ACHN (cell line): Measurements from ENCODE around the gene CELSR3.

ENCODE experiments used
- DNase-seq: peaks from one replicate; pipeline ENCODE4 v3.0.0-alpha.2; 2015
- in situ Hi-C: cut with HindIII; loops from 2 replicates; pipeline ENCODE4 v1.10.0; 2017; ENCODE audit warnings: low sequenced_read_pairs, low pct_ligation_motif_present, low pct_unique_long_range_greater_than_20kb

The CELSR3 gene

DNA sequence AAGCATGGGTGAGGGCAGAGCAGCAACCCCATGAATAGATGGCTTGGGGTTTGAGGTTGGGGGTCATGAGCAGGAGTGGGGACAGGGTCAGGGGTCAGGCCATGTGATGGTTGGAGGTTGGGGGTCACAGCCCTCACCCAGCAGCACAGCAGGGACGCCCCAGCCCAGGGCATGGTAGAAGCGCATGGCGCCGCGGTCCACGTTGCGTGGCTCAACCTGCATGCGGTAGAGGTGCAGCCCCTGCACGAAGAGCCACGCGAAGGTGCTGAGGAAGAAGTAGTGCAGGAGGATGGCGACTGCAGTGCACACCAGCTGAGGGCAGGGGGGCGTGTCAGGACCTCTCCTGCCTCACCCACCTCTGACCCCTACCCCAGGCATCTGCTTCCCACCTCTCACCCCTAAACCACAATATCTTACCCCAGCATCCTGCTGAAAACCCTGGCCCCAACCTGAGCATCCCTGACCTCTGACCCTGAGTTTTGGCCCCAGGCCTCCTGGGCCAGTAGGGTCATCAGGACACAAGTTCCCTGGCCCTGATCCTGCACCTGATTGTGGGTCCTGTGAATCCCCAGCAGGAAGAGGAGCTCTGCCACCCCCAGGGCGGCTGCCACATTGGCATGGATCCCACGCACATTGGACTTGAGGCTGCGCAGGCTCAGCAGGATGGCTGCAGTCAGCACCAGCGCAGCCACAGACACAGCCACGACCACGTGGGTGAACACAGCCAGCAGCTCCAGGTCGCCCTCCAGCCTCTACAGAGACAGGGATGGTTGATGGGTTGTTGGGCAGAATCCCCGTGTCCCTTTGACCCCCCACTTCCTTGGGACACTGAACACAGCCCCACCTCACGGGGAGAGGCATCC lies 17.6 kb downstream of the CELSR3 start:
- no peak for DNase-seq

DNA sequence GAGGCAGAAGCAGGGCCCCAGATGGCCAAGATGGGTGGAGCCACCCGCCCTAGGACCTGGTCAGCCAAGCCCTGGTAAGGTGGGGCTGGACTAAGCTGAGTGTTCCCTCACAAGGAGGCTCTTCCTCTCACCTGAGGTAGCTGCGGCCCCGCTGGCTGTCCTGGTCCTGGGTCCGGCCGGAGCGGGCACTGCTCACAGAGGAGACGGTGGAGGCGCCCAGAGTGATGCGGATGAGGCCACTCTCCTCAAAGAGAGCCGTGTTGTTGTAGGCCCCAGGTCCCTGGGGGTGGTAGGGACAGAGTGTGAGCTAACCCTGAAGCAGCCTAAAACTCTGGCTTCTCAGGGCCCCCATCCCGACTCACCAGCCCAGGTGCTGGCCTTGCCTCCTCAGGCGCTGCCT lies 20.1 kb downstream of the CELSR3 start:
- in situ Hi-C loops, result no loop called here
- DNase-seq, result no peak

More for the DNA sequence above, 17.6 kb downstream of the CELSR3 start:
- in situ Hi-C loops, result no loop called here

DNA sequence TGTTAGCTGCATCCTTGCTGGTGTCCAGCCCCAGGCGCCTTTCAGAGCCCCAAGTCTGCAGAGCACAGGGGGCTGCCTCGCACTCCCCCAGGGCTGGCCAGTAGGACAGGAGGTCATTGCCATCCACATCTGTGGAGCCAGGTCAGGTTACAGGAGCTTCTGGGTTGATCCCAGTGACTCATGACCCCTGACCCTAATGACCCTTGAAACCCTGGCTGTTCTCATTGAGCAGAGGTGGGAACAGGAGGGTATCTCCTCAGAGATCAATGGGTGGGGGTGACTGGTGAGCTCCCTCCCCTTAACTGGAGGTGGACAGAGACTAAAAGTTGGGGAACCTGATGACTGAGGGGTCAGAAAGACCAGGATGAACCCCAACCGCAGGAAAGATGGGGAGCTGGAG lies 21.3 kb downstream of the CELSR3 start:
- no peak for DNase-seq
- in situ Hi-C loops, result no loop called here

DNA sequence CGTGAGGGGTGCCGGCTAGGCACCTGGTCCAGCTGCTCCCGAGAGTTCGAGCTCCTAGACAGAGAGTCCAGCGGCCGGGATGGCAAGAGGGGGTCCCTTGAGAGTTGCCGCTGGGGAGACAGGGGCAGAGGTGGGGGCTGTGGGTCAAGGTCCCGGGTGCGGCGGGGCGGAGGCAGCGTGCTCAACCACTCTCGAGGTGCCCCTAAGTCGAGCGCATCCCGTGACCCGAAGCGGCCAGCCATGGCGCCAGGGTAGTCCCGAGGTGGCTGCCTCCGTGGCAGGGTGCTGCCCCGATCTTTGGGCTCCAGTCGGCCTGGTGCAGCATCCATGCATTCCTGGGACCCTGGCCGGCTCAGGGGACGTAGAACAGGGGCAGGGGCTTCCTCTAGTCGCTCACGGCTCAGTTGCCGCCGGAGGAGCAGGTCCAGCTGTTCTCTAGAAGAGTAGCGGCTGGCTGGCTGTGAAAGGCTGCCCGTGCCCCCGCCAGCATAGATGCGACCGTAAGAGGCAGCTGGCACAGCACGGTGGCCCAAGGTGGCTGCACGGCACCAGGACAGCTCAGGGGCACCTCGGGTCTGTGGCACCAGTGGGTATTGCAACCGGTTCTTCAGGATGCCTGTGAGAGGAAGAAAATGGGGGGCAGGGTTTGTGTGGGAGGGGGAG lies 22.6 kb downstream of the CELSR3 start:
- in situ Hi-C loops, result no loop called here
- no peak for DNase-seq

DNA sequence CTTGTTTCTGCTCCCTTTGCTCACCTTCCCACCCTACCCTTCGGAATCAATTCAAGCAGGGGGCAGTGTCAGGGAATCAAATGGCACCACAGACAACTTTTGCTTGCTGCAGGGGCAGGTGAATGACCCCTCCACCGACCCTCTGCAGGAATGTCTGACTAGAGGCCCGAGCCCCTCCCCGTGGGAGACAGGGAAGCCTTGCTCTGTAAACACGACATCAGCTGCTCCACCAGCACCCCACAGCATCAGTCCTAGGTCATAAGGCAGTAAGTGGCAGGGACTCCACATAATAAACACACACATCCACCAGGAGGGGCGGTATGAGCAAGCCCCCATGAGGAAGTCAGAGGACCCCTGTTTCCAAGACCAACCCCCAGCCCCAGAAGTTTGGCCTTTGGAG lies 25.4 kb downstream of the CELSR3 start:
- DNase-seq, result no peak
- in situ Hi-C loops, result no loop called here

DNA sequence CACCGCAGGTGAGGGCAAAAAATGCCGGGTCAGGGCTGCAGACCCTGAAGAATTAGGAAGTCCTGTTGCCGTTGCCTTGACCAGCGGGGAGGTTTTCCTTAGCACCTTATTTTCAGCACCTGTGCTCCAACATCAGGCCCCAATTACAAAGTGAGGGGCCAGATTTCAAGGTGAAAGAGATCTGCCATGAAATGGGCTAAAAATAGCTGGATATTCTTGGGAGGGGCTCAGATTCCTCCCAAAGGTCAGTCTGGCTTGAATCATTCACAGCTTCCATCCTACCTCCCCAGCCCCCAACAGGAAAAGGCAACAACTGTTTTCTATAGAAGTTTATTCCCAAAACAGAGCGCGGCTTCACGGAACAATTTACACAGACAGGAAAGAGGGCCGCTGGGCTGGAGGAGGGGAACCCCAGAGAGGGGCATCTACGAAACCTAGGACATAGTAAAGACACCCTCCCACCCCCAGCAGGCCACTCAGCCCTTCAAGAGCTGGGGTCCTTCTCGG lies 26.5 kb downstream of the CELSR3 start:
- no peak for DNase-seq
- in situ Hi-C loops, result no loop called here

DNA sequence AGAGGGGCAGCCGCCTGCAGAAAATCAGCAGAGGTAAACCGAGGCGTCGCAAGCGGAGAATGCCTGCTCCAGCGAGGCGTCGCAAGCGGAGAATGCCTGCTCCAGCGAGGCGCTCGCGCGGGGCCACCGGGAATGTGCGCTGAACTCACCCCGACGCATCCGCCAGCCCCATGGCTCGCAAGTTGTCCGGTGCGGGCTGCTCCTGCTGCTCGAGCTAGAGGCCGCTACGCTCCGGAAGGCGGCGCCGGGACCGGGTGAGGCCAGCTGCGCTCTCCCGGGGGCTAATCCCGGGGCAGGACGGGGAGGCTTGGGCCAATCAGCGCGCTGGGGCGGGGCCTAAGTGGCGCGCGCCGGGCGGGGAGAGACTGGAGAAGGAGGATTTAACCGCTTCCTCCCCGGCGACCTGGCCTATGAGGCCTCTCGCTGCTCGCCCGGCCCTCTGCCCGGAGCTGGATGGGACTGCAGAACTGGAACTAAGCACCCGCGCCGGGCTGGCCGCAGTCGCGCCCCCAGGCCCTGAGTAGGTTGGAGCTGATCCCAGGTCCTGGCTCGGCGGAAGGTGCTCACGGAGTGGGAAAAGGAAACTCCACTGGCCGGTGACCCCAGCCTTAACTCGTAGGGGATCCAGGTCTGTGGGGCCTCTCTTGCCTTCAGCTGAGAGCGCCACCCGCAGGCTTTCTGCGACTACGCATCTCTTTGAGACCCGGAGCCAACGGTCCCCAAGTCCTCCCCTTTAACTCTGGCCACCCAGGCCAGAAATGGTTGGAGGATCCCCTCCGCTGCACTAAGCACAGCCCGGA lies 27.3 kb downstream of the CELSR3 start, which contains the start of gene SLC26A6:
Gene SLC26A6 (minus strand): TSS at position 240 of the 800 bp plus-strand sequence. CDS start 68 bp downstream, at position 172.
- DNase-seq, result peak; percentile 93
- in situ Hi-C loops, result no loop called here

DNA sequence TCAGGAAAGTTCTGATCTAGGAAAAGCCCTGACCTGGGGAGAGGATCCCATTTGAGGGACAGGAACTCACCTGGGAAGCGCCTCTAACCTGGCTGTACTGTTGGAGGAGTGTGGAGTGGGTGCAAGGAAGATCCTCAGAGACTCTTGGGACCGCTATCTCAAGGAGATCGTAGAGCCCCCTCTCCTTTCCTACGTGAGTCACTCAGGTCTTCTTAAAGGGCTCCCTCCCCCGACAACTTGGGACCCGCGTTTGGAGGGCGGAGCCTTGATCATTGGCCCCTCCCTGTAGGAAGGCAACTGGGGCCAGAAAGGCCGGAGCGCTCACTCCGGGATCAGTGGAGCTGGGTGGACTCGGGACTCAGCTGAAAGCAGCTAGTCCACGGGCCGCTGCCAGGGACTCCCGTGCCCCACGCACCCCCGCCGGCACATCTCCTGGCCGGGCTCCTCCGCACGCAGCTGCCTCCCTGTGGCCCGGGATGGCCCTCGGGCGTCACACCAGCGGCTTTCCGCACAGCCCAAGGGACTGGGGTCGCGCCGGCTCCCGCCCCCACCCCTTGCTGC lies 27.9 kb downstream of the CELSR3 start:
- peak; percentile 47 for DNase-seq
- in situ Hi-C loops, result no loop called here

DNA sequence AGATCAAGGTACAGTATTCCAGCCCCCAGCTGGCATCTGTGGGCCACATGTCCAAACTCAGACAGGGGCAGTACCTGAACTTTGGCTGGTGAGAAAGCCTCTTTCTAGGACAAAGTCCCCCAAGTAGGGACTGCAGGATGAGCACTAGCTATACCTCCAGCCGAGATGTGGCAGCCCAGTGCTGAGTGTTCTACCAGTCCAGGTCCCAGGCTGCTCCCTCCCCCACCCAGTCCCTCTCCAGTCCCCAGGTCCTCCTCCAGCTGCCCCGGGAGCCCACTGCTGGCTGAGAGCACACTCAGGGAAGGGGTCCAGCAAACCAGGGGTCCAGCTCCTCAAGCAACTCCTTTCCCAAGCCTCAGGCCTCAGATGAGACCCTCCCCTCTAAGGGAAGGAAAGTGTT lies 28.9 kb downstream of the CELSR3 start:
- in situ Hi-C loops, result no loop called here
- DNase-seq, result no peak

DNA sequence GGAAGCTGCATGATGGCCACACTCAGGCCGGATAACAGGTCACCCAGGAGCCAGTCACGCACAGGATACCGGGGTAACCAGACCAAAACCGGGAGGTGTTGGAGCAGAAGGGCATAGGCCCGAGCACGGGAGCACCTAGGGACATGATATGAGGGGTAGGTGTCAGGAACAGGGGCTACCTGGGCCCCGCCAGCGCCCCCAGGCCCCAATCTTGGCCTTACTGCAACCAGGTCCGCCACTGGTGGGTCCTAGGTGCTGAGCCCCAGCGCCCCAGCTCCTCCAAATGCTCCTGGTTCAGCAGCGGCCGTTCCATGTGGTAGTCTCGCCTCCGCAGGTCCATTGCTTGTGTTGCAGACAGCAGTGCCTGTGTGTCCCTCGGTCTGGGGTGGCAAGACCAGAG lies 29.4 kb downstream of the CELSR3 start:
- DNase-seq, result no peak
- in situ Hi-C loops, result no loop called here

DNA sequence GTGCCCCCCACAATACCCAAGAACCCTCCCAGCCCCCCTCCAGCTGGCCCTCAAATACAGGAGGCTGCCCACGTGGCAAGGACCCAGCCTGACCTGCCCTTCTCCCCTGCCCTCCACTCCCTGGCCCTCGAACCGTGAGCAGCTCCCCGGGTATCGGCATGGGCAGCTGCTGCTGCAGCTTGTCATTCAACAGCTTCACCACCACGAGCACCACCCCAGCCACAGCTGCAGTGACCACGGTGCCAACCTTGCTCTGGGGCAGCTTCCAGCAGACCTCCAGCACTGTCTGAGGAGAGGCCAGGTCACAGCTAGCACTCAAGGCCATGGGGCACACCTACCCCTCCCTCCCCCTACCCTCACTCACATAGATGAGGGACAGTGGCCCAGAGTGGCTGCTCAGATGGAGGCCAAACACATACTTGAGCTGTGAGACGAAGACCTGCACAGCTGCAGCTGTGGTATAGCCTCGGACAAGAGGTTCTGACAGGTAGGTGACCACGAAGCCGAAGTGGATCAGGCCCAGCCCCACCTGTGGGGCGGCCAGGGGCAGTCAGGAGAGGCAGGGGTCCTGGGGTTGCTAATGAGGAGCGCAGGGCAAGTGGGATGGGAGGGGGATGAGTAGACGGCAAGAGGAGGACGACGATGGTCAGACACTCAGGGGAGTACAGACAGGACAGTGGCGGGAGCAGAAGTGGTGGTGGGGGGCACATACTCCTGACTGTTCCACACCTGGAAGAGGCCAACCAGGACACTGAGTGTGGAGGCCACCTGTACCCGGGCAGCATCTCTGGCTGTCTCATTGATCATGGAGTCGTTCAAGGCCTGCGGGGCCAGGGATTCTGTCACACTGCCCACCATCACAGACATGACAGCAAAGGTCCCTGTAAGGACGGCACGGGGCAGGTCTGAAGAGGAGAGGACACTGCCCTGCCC lies 30.9 kb downstream of the CELSR3 start:
- no peak for DNase-seq
- in situ Hi-C loops, result no loop called here

DNA sequence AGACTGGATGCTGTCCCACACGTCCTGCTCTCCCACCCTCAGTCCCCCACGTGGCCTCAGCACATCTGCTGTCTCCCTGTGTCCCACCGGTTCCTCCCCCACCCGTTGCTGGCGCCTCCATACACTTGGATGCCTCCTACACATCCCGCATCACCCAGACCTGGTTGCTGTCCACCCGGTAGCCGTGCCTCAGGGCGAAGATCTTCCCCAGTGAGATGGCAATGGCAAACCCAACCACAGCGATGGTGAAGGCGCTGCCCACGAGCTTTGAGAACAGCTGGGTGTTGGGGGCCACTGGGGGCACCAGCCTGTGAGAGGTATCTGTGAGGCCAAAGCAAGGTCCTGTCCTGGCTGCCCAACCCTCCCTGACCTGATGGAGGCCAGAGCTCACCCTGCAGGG lies 31.9 kb downstream of the CELSR3 start:
- DNase-seq, result no peak
- in situ Hi-C loops, result no loop called here

DNA sequence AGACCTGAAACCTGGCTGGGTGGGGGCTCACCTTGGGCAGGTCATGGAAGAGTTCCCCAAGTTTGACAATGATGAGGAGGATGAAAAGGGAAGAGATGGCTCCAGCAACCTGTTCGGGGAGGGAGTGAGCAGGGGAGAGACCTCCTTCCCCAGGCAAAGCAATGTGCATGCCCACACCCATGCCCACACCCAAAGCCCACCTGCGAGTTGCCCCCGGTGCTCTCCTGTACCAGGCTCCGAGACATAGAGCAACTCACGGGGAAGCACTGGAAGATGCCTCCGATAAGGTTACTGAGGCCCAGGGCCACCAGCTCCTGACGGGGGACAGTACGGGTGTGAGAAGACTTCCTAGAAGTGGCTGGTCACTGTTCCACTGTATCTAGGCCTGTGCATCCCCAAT lies 32.3 kb downstream of the CELSR3 start:
- in situ Hi-C loops, result no loop called here
- DNase-seq, result no peak

DNA sequence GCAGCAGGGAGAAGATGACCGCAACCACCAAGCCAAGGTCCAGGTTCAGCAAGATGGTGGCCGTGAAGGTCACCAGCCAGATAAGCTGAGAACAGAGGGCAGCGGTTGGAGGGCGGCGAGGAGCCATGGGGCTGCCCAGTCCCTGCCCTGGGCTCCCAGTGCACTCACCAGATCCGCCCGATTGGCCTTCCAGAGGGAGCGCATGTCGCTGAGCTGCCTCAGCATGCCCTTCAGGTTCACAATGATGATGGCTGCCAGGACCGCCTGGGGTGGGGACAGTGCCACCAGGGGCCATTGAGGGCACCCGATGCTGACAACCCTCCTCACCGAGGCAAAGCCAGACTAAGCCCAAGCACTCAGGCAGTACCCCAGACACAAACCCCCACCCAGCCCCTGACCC lies 32.8 kb downstream of the CELSR3 start:
- DNase-seq, result no peak
- in situ Hi-C loops, result no loop called here

DNA sequence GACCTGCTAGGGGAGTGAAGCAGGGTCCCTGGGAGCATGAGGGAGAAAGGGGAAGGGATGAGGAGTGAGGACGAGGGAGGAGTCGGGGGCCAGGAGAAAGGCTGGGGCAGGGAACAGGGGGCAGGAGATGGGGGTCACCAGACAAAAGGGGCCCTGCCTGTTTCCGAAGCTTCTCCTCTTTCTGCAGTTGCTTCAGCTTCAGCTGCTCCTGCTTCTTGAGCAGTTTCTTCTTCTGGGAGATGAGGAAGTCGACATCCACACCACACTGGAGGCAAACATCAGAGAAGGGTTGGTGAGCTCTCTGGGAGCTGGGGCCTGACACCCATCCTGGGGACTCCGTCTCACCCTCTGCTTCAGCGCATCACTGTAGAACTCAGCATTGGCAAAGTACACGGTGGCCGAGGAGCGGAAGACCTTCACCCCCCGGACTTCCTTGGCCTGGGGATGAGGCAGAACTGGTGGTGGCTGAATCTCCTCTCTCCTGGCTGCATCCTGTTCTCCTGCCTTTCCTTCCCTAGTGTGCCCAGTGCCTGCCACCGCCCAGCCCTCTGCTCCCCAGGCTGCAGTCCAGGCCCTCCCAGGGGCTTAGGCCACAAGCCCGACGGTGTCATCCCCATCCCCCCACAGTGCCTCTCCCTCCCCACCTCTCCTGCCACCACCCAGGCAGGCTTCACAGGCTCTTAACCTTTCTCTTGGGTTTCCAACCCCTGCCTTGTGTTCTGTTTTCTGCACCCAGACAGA lies 34.2 kb downstream of the CELSR3 start:
- no peak for DNase-seq
- in situ Hi-C loops, result no loop called here

DNA sequence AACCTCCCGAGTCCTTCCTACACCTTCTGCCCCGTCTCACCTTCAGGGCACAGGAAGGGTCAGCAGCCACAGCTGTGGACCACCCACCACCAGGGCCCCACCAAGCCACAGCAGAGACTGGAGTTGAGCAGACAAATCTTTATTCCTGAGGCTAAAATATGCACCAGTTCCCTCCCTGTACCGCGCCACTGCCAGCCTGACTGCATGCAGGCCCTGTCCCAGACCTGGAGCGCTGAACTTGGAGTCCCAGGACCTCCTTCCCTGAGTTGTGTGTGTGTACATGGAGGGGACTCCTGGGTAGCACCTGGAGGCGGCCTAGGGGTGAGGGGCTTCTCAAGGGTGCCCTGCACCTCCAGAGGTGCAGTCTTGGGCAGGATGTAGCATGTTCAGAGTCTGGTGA lies 37.1 kb downstream of the CELSR3 start:
- in situ Hi-C loops, result no loop called here
- DNase-seq, result no peak

DNA sequence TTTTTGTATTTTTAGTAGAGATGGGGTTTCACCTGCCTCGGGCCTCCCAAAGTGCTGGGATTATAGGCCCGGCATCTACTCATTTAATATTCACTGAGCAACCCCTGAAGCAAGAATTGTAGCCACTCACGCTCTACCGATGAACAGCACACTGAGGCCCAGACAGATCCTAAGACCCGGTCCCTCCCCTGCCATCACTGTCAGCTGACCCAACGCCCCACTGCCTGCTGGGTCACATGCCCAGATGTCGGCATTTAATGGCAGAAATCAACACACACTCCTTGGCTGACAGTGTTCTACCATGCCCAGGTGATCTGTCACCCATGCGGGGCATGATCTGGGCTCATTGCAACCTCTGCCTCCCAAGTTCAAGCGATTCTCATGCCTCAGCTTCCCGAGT lies 37.9 kb downstream of the CELSR3 start:
- DNase-seq, result no peak
- in situ Hi-C loops, result no loop called here
